ENCODE measurements around the gene EDDM3A.
"Not testable (repeated sequence)": the region's sequence is repeated elsewhere in the genome, so short reads cannot be mapped to it uniquely, and the experiment has no call there.

EDDM3A gene, protein sequence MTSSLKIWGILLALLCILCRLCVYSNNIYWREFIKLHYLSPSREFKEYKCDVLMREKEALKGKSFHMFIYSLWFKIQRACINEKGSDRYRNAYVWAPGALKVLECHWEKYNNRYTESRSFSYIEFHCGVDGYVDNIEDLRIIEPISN

DNA sequence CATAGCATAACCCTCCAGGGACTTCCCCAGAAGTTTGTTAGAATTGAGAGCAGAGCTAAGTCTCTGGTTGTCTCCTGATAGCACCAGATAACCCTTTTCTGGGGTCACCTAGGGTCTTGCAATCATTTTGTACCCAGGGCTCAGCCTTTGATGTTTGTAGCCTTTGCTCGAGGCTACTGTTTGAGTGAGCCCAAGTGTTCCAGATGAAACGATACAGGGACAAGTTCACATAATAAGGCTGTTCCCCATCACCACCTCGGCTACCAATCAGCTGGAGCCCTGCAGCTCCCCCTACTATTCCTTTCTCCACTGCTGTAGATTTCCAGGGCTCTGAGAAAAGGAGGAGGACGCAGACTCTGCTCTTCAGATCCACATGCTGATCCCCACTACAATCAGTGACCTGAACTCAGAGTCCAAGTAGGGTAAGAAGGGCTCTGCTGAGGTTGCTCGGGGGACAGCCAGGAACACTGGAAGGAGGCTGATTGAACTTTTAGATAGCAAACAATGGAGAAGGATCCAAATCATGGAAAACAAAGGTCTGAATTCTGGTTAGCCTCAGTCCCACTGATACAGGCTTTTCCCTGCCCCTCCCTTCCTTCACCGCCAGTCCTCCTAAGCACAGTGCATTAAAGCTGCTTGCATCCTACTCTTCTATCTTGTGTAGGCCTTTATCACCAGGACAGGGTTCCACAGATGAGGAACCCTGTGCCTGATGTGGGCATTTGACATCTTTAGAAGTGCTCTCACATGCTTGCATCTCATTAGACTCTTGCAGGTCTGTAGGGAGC is at the start of gene EDDM3A:
TSS of gene EDDM3A (plus strand) at position 317 of the 788 bp plus-strand sequence. CDS start 1,694 bp downstream, outside the sequence.
- DNase-seq (ENCODE audit: low read depth in 1 of 2, low spot score in 1 of 2) = no peak

DNA sequence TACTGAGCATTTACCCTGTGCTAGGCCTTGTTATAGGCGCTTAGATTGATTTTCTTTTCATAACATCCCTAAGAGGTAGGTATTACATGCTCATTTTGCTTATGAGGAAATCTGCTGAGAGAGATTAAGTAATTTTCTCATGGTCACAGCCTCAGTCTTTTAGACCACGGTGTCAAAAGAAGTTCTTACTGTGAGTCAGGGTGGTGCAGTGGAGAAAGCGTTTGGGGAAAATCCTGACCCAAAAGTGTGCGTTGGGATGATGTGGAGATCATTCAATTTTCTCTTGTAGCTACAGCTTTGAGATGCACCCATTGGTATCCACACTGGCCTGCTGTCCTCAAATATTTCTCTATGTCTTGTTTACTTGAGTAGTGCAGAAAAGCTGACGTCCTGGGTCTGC is 48.9 kb upstream of the EDDM3A start:
- DNase-seq (ENCODE audit: low read depth in 1 of 2, low spot score in 1 of 2) = no peak

DNA sequence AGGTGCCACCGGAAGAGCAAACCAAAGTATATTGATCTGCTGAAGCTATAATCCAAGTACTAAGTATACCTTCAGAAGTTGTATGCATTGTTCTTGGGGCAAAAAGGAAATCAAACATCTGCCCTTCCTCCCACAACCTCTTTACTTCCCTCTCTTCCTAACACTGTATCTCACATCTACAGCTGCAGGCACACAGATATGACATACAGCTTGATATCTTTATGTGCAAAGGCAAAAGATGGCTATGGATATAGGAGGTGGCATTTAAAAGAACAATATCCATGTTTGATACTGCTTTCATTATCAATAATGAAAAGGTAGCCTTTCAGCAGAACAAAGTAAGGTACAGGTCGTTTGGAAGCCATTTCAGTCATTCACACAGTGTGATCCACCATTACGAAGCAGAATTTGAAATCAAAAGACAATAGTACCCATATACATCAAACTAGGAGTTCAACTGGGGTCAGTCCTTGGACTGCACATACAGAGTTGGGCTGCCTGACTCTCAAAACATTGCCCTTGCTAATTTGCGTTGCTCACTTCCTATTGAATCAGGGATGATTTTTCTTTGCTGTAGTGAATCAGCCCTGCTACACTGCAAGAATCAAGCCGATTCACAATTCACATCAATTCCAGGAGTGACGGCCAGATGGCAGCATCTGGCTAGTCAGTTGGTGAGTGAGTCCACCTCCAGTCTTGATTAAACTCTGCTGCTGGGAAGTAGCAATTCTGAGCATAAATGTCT is 48.2 kb upstream of the EDDM3A start:
- peak; percentile 28 to 38 for DNase-seq (ENCODE audit: low read depth in 1 of 2, low spot score in 1 of 2)

DNA sequence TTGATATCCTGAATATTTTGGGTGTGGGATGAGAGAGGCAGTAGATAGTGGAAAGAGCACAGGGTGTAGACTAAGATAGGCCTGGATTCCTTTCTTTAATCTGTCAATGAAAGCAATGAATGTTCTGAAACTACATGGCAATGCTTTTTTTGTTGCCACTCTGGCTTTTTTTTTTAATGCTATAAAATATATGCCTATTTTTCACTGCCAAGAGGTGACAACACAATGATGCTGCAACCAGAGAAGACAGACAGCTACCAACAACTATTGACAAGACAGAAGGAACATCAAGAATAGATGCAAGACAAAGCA is 47.7 kb upstream of the EDDM3A start:
- DNase-seq (ENCODE audit: low read depth in 1 of 2, low spot score in 1 of 2) = no peak

DNA sequence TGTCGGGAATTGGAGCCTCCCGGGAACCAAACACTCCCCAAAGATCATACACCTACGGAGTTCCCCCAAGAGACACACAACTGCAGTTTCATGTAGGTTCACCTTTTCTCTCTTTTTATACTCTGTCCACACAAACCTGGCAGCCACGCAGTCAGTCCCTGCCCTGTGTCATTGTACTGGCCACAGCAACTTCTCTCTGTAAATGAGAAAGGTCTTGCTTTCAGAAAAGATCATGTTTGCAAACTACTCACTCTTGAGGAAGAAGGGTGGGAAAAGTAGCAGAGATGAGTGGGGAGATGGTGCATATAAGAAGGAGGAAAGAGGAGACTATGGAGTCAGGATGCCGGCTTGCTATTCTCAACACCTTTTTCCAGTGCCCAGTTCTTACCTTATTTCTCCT is 46.8 kb upstream of the EDDM3A start:
- DNase-seq (ENCODE audit: low read depth in 1 of 2, low spot score in 1 of 2) = no peak

DNA sequence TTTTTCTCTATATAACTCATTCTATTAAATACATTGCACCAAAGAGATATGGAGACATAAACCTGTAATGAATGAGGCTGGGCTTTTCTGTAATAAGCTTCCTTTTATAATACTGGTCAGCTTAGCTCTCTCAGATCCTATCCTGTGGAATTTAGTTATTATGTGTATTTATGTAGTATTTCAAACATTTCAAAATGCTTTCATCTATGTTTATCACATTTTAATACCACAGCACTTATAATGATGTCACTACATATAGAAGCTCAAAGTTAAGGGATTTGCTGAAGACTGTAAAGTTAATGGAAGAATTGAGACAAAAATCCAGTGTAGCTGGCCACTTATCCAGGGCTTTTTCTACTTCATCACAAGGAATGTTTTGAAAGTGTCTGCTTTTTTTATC is 45.8 kb upstream of the EDDM3A start:
- no peak for DNase-seq (ENCODE audit: low read depth in 1 of 2, low spot score in 1 of 2)

DNA sequence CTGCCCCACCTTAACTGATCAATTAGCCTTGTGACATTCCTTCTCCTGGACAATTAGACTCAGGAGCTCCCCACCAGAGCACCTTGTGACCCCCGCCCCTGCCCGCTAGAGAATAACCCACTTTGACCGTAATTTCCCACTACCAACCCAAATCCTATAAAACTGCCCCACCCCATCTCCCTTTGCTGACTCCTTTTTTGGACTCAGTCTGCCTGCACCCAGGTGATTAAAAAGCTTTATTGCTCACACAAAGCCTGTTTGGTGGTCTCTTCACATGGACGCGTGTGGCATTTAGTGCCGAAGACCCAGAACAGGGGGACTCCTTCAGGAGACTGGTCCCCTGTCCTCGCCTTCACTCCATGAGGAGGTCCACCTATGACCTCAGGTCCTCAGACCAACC is 44.7 kb upstream of the EDDM3A start:
- DNase-seq (ENCODE audit: low read depth in 1 of 2, low spot score in 1 of 2) = not testable (repeated sequence)

DNA sequence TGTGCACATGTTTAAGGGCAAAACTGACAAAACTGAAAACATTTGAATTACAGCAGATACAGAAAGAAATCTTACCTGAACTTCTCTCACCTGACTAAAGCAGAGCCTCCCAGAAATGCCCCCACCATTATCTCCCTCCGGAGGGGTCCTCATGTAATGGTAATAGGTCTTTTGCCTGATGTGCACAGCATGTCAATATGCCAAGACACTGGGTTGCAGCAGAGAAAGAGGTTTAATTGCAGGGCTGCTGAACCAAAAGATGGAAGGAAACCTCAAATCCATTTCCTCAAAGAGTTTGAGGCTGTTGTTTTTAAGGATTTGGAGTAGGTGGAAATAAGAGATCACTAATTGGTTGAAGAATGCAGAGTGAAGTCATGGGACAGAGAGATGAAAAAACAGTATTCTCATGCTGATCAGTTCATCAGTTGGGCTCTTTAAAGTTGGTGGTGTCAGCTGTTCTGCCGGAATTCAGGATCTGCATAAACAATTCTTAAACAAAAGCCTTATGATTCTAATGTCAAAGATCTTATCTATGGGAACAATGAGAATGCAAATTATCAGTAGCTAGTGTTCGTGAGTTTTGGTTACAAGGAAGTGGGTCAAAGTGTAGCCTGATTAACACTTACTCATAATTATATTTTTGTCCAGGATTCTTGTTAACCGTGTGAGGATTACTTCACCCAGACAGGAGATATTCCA is 38.9 kb upstream of the EDDM3A start:
- DNase-seq (ENCODE audit: low read depth in 1 of 2, low spot score in 1 of 2) = no peak

DNA sequence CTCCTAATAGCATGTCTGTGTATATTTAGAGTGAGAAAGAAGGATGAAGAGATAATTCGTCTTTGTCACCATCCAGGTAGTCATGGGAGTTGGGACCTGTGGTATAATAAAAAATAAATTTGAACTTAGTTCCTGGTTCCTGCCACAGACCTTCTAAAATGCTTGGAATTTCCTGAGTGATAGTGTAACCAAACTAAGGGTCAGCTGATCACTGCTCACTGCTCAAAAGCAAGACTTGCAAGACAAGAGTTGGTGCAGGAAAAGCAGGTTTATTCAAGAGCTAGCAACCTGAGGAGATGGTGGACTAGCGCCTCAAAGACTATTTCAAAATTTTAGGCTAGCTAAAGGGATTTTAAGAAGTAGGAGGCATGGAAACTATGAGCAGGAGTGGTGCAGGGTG is 38.1 kb upstream of the EDDM3A start:
- DNase-seq (ENCODE audit: low read depth in 1 of 2, low spot score in 1 of 2) = no peak

DNA sequence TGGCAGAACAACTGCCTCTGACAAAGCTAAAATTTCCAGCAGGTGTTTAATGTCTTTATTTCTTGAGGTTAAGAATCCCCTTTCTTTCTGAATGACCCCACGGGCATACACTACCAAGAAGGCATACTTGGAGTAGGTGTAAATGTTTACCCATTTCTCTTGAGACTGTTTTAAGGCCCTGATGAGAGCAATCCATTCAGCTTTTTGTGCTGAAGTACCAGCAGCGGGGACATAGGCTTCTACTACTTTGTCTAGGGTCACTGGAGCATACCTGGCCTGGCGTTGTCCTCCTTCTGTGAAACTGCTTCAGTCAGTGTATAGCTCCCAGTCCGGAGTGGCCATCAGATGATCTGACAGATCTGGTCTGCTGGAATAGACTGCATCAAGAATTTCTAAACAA is 34.4 kb upstream of the EDDM3A start:
- DNase-seq (ENCODE audit: low read depth in 1 of 2, low spot score in 1 of 2) = no peak

DNA sequence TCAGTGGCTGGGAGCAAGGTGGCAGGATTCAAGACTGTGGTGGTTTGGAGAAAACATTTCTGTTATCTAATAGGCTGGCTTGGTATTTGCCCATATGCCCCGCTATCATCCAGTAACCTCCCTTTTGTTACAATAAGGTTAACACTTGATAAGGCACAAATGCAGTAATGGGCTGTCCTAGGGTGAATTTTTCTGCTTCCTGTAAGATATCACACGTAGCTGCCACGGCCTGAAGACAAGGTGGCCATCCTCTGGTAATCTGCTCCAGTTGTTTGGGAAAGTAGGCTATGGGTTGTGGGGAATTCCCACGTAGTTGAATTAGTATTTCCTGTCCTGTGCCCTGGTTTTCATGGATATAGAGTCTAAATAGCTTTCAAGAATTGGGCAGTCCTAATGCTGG is 34.0 kb upstream of the EDDM3A start:
- DNase-seq (ENCODE audit: low read depth in 1 of 2, low spot score in 1 of 2) = no peak

DNA sequence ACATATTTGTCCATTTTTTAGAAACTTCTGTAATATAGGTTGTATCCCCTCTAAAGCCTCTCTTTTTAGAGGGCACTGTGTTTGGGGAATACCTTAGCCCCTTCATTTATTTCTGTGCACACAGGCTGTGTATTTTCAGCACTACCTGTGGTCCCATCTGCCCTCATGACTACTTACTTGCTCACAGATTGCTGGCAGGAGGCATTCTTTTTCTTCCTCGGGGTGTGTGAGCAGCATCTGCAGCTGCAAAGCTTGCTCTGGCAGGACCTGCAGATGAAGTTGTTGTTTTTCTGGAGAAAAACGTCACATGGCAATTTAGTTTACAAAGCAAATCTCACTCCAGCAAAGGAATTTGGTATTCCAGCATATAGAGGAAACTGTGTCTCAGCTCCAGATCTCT is 32.8 kb upstream of the EDDM3A start:
- DNase-seq (ENCODE audit: low read depth in 1 of 2, low spot score in 1 of 2) = no peak

DNA sequence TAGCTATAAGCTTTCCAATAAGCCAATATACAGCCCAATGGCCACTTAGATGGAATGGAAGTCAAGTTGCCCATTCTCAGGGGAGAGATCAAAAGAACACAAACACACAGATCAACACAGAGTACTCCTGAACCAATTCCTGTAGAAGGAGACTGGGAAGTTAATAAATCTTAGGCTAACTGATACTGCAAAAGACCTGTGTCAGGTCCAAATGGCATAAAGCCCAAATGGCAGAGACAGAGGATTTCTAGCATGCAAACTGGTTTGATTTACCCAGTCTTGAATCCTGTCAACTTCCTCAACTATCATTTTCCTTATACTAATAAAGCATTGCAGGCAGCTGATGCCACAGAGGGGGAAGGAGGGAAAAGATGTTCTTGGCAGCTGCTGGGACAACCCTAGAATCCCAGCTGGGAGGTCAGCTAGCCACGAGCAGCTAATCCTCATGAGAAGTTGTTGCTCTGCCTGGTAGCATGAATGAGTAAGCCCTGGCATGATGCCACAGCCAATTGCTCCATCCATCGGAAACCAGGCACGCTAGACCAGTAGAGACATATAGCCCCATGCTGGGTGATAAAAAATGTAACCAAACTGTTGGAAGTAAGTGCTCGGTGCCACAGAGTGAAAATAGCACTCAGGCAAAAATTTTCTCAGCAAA is 31.0 kb upstream of the EDDM3A start:
- DNase-seq (ENCODE audit: low read depth in 1 of 2, low spot score in 1 of 2) = no peak

DNA sequence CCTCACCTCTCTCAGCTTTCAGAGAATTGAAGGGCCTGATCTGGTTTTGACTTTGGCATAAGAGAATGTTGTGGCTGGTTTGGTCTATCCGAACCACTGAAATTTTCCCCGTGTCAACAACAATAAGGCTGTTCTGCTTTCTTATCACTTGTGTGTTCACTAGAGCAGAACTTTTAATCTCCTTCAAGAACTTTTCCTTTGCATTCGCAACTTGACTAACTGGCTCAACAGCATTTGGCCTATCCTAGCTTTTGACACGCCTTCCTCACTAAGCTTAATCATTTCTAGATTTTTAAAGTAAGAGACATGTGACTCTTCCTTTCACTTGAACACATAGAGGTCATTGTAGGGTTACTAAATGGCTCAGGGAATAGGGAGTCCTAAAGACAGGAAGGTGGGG is 25.9 kb upstream of the EDDM3A start:
- no peak for DNase-seq (ENCODE audit: low read depth in 1 of 2, low spot score in 1 of 2)

DNA sequence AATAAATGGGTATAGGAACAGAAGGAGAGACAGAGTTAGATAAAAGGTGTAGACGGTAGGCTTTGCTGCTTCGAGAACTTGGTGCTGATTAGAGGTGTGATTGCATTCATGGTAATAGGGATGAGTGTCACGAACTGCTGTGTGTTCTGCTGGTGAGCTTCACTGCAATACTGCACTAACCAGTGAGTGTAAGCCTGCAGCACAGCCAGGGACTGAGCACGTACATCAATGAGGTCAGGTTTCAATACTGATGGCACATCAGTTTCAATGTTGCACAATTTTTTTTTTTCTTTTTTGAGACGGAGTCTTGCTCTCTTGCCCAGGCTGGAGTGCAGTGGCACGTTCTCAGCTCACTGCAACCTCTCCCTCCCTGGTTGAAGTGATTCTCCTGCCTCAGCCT is 24.9 kb upstream of the EDDM3A start:
- DNase-seq (ENCODE audit: low read depth in 1 of 2, low spot score in 1 of 2) = no peak

DNA sequence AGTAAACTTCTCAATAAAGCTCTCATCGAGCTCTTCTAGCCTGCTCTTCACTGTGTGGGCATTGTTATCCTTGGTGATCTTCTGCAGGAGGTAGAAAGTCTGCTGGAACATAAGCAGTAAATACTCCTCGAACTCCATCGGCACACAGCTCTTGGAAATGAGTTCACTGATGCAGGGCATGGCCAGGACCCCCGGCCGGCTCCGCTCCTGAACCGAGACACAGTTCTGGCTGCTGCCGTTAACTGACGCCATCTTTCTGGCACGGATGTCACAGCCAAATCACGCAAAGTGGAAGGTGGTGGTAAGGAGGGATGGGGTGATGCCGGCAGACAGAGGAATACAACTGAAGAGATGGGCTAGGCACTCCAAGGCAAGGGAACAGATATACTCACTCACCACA is 23.7 kb upstream of the EDDM3A start:
- no peak for DNase-seq (ENCODE audit: low read depth in 1 of 2, low spot score in 1 of 2)

DNA sequence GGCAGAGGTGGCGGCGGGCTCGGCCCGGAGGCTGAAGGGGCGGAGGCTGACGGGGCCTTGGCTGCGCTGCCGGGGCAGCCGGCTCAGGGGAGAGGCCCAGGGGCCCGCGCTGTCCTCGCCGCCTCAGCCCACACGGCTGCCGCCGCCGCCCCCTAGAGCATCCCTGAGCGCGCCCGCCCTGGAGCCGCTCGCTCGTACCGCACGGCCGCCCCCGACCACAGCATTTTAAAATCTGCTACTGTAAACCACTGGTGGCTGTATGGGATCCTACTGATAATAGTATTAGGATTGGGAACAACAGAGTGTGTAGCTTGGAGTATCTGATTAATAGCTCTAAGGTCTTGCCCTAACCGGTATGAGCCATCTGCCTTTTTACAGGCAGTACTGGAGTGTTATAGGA is 22.2 kb upstream of the EDDM3A start:
- DNase-seq (ENCODE audit: low read depth in 1 of 2, low spot score in 1 of 2) = no peak

DNA sequence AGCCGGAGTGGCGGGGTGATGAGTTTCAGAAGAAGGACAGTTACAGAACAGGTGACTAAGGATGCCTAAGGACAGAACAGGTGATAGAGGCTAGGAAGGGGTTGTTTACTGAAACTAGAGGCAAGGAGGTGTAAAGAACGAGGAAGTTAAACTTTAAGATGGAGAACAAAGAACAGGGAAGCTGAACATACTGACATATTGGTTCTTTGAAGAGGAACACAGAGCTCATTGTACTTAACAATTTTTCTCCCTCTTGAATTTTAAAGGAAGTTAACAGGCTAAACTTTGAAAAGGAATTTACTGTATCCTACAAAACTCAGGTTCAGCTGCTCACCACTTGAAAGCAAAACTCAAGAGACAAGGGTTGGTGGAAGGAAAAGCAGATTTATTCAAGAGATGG is 19.6 kb upstream of the EDDM3A start:
- not testable (repeated sequence) for DNase-seq (ENCODE audit: low read depth in 1 of 2, low spot score in 1 of 2)

DNA sequence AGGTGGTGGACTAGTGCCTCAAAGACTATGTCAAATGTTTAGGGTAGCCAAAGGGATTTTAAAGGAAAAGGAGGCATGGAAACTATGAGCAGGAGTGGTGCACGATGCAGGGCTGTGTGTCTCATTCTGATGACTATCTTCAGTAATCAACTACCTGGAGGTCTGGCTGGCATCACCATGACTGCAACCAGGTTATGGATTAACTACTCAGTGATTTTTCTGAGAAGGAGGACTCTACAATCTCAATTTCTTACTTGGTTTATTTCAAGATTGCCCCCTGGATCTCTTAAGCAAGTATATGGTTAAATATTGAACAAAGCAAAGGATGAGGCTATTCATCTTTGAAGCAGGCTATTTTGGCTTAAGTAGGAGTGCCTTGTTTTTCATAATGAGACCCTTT is 19.2 kb upstream of the EDDM3A start:
- no peak for DNase-seq (ENCODE audit: low read depth in 1 of 2, low spot score in 1 of 2)

DNA sequence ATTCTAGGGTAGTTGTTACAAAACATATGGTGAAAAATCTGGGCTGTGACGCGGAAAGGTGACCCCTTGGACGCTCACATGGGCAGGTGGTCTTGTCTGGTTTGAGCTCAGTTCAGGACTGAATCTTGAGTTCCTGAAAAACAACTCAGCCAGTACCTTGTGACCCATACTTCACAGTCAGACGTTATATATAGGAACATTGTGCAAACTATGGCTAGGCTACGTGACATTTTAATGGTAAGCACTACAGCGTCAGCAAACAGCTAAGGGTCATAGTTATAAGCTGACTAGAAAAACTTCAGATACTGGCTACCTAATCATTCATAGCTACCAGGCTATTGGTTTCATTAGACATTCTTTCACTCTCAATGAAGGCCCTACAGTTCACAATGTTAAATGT is 14.8 kb upstream of the EDDM3A start:
- DNase-seq (ENCODE audit: low read depth in 1 of 2, low spot score in 1 of 2) = no peak

DNA sequence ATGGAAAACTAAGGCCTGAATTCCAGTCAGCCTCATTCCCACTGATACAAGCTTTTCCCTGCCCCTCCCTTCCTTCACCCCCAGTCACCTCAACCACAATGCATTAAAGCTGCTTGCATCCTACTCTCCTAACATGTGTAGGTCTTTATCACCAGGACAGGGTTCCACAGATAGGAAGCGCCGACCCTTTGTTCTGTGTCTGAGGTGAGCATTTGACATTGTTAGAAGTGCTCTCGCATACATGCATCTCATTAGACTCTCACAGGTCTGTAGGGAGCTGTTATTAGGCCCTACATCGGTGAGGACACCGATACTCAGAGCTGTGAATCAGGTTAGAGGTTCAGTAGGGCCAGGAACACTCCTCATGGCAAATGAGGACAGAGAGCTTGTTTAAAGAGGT is 13.2 kb upstream of the EDDM3A start:
- DNase-seq (ENCODE audit: low read depth in 1 of 2, low spot score in 1 of 2) = no peak

Data from activated T-helper 1 cell treated with anti-CD3 and anti-CD28 coated beads, Interleukin-2, amount 50 U/mL, for 16 hours (primary cell).